NCI-H82 (cell line): ENCODE data around the gene TOMM40.
"Not testable (repeated sequence)": the region's sequence is repeated elsewhere in the genome, so short reads cannot be mapped to it uniquely, and the experiment has no call there.

ENCODE experiments used
- DNase-seq: peaks from one replicate; lab custom pipeline; 2025; lab: John Stamatoyannopoulos, UW

Gene TOMM40

GRCh38 chr19:44897835-44898234 is 6.8 kb downstream of the TOMM40 start:
- DNase-seq: no peak

GRCh38 chr19:44900328-44901244 is 9.5 kb downstream of the TOMM40 start:
- no peak for DNase-seq

GRCh38 chr19:44903216-44903601 is 12.2 kb downstream of the TOMM40 start:
- no peak for DNase-seq

GRCh38 chr19:44903602-44904425 is 12.8 kb downstream of the TOMM40 start:
- peak; percentile 67 for DNase-seq

- peak; percentile 50 for DNase-seq
Measured at GRCh38 chr19:44904426-44904994, 13.5 kb downstream of the TOMM40 start.

GRCh38 chr19:44905437-44906160 is 14.5 kb downstream of the TOMM40 start, which contains the start of gene APOE:
APOE (plus strand) TSS chr19:44905796; CDS start chr19:44906625, 829 bp downstream.
- DNase-seq: peak; percentile 69

GRCh38 chr19:44907613-44908012 is 16.6 kb downstream of the TOMM40 start:
- DNase-seq: no peak

- no peak for DNase-seq
Measured at GRCh38 chr19:44908074-44908835, 17.2 kb downstream of the TOMM40 start.

GRCh38 chr19:44908836-44909261 is 17.8 kb downstream of the TOMM40 start:
- DNase-seq: no peak

GRCh38 chr19:44909775-44910174 is 18.7 kb downstream of the TOMM40 start:
- DNase-seq: no peak

GRCh38 chr19:44911896-44912295 is 20.8 kb downstream of the TOMM40 start:
- not testable (repeated sequence) for DNase-seq

- no peak for DNase-seq
Measured at GRCh38 chr19:44912854-44913253, 21.8 kb downstream of the TOMM40 start.

- DNase-seq: not testable (repeated sequence)
Measured at GRCh38 chr19:44913512-44914432, 22.7 kb downstream of the TOMM40 start.

- DNase-seq: peak; percentile 95
Measured at GRCh38 chr19:44914433-44915206, 23.6 kb downstream of the TOMM40 start, which contains the start of gene APOC1. APOC1 (plus strand) TSS chr19:44914608; CDS start chr19:44914892, 284 bp downstream.

- no peak for DNase-seq
Measured at GRCh38 chr19:44924243-44924725, 33.2 kb downstream of the TOMM40 start.

- DNase-seq: no peak
Measured at GRCh38 chr19:44925114-44925891, 34.2 kb downstream of the TOMM40 start.

GRCh38 chr19:44926245-44927077 is 35.4 kb downstream of the TOMM40 start:
- DNase-seq: not testable (repeated sequence)
